Measurements from ENCODE around the gene FRK.

GRCh38 chr6:116096979-116097816 is 36.5 kb upstream of the FRK start:
- TF ChIP-seq CTCF (IDR thresholded peaks at IDR 0.05) (peak; percentile 40 to 57 (median 55)), POLR2A (IDR thresholded peaks at IDR 0.05) (no peak)
